Endothelial cell of umbilical vein (primary cell): ENCODE measurements around the gene RAPGEF6. TPM values are rescaled to one million over a fixed set of nuclear protein-coding genes. Genes with fewer than 3 reads are reported as not detected.

Experiments used
- BruUV-seq: library from RNA; stranded (reverse); fragments of 400-500 nt; replicated peaks from 2 replicates; lab custom pipeline; 2021; lab: Mats Ljungman, UMichigan
- CTCF ChIA-PET: fragments of 300-600, 350-600 bp; sonication (Branson Sonifier 250); formaldehyde crosslinking; loops from one replicate; lab custom pipeline; 2021; ENCODE audit warnings: antibody characterized with exemption, inconsistent platforms; lab: Charles Lee
- POLR2A ChIA-PET: fragments of 300-600, 350-600 bp; sonication (Branson Sonifier 250); formaldehyde crosslinking; loops from one replicate; lab custom pipeline; 2021; ENCODE audit warnings: antibody characterized with exemption, inconsistent platforms; lab: Charles Lee
- DNase-seq: peaks from one replicate; pipeline ENCODE4 v3.0.0-alpha.2; 2011; ENCODE audit warnings: low read depth, low spot score
- FAIRE-seq: peaks from 2 replicates; lab custom pipeline; 2011; peaks lifted over from hg19 to GRCh38; lab: Jason Lieb, UNC
- H2AFZ ChIP-seq: 2 replicates; pipeline ENCODE4 v1.6.0; 2012; ENCODE audit warnings: low read depth, low read length, control low read depth, inconsistent platforms
- H3K27ac ChIP-seq: 2 replicates; pipeline ENCODE4 v1.5.1; 2011; ENCODE audit warnings: low read depth, mild to moderate bottlenecking, control low read depth, low read length, moderate library complexity; ENCODE audit not compliant: insufficient read depth
- H3K27me3 ChIP-seq, 2 experiments: 2 replicates each; pipeline versions ENCODE4 v1.6.0 to v1.6.1; 2011; ENCODE audit warnings: low read length in 2 of 2, mixed read lengths in 1 of 2; ENCODE audit not compliant: control insufficient read depth in 2 of 2, insufficient read depth in 2 of 2
- H3K36me3 ChIP-seq, 2 experiments: 2 replicates in 1 of 2; 3 replicates in 1 of 2; pipeline ENCODE4 v1.5.1; 2011; ENCODE audit warnings: low read length in 2 of 2, mild to moderate bottlenecking in 1 of 2, moderate library complexity in 1 of 2; ENCODE audit not compliant: control insufficient read depth in 2 of 2, insufficient read depth in 2 of 2; ENCODE audit errors: extremely low read depth in 1 of 2
- H3K4me1 ChIP-seq: 3 replicates; pipeline ENCODE4 v1.5.1; 2011; ENCODE audit warnings: mild to moderate bottlenecking, low read length; ENCODE audit not compliant: control insufficient read depth, insufficient read depth; ENCODE audit errors: extremely low read depth
- H3K4me2 ChIP-seq: 2 replicates; pipeline ENCODE4 v1.6.1; 2011; ENCODE audit warnings: low read length, control low read depth, mixed read lengths; ENCODE audit not compliant: insufficient read depth
- H3K4me3 ChIP-seq, 3 experiments: fragments of 200-600 bp in 1 of 3; sonication (generic), shearing (Covaris generic) in 1 of 3; replicated peaks in 1 of 3; 2 replicates each; pipeline ENCODE4 v1.5.1; 2011 to 2016; ENCODE audit warnings: control low read depth in 3 of 3, low read length in 3 of 3, mild to moderate bottlenecking in 2 of 3, inconsistent platforms in 1 of 3, low read depth in 1 of 3, moderate library complexity in 1 of 3; ENCODE audit not compliant: insufficient read depth in 1 of 3
- H3K79me2 ChIP-seq: 2 replicates; pipeline ENCODE4 v1.6.0; 2012; ENCODE audit warnings: low read length, inconsistent platforms; ENCODE audit not compliant: control insufficient read depth, insufficient read depth
- H3K9ac ChIP-seq: replicated peaks from 2 replicates; pipeline ENCODE3; 2011; ENCODE audit warnings: low read length, control low read depth; ENCODE audit not compliant: insufficient read depth; ENCODE audit errors: extremely low read depth
- H3K9me1 ChIP-seq: replicated peaks from 3 replicates; pipeline ENCODE4 v1.6.0; 2011; ENCODE audit warnings: mild to moderate bottlenecking, low read length; ENCODE audit not compliant: control insufficient read depth, insufficient read depth; ENCODE audit errors: extremely low read depth
- H3K9me3 ChIP-seq: replicated peaks from 2 replicates; pipeline ENCODE4 v1.5.1; 2012; ENCODE audit warnings: low read length, inconsistent platforms; ENCODE audit not compliant: control insufficient read depth, insufficient read depth
- H4K20me1 ChIP-seq: replicated peaks from 2 replicates; pipeline ENCODE3; 2011; ENCODE audit warnings: mild to moderate bottlenecking, low read length; ENCODE audit not compliant: control insufficient read depth, insufficient read depth; ENCODE audit errors: extremely low read depth
- CTCF ChIP-seq, 2 donors: IDR thresholded peaks; 1 replicate in 1 of 2; 2 replicates in 1 of 2; pipeline ENCODE4 v1.5.1; 2011; ENCODE audit warnings: low read length in 2 of 2, mild to moderate bottlenecking in 2 of 2, moderate library complexity in 2 of 2, control low read depth in 1 of 2, inconsistent platforms in 1 of 2, low read depth in 1 of 2; ENCODE audit not compliant: insufficient read depth in 1 of 2; ENCODE audit errors: extremely low read depth in 1 of 2
- EZH2 ChIP-seq: IDR thresholded peaks from 2 replicates; pipeline ENCODE4 v1.6.1; 2012; ENCODE audit warnings: borderline replicate concordance, low read depth, mild to moderate bottlenecking, moderate library complexity, low read length, inconsistent platforms; ENCODE audit not compliant: severe bottlenecking
- FOS ChIP-seq: IDR thresholded peaks from 2 replicates; pipeline ENCODE4 v1.6.1; 2011; ENCODE audit warnings: mild to moderate bottlenecking, low read length, moderate library complexity, borderline replicate concordance; ENCODE audit not compliant: insufficient read depth
- GATA2 ChIP-seq: IDR thresholded peaks from 2 replicates; pipeline ENCODE4 v1.7.0; 2011; ENCODE audit warnings: low read depth, mild to moderate bottlenecking, moderate library complexity, mixed read lengths, low read length; ENCODE audit not compliant: insufficient read length, insufficient read depth
- JUN ChIP-seq: IDR thresholded peaks from 2 replicates; pipeline ENCODE4 v1.6.1; 2011; ENCODE audit warnings: borderline replicate concordance, low read depth; ENCODE audit not compliant: insufficient read length, insufficient read depth
- MYC ChIP-seq: IDR thresholded peaks from one replicate; pipeline ENCODE4 v1.6.1; 2011; ENCODE audit warnings: mild to moderate bottlenecking, low read depth, low read length
- POLR2A ChIP-seq: IDR thresholded peaks from 2 replicates; pipeline ENCODE4 v1.6.1; 2012; ENCODE audit warnings: low read depth, mild to moderate bottlenecking, control low read depth, low read length
- POLR2AphosphoS5 ChIP-seq: IDR thresholded peaks from 2 replicates; pipeline ENCODE4 v1.6.1; 2012; ENCODE audit warnings: low read depth, mild to moderate bottlenecking, control low read depth, low read length, moderate library complexity; ENCODE audit not compliant: insufficient read depth
- dilution Hi-C: fragments of 300-500 bp; cut with MboI; formaldehyde crosslinking; loops from one replicate; pipeline ENCODE4 v1.15.0; 2019; ENCODE audit warnings: low sequenced_read_pairs; ENCODE audit not compliant: extremely low pct_ligation_motif_present
- intact Hi-C: fragments of 100-400 bp; cut with micrococcal nuclease; formaldehyde crosslinking; loops from one replicate; pipeline ENCODE4 v1.10.0; 2022
- polyA plus RNA-seq, 4 experiments: library from polyadenylated mRNA; depleted of rRNA in 3 of 4; stranded (reverse) in 3 of 4; unstranded in 1 of 4; fragments of >200 nt; gene quantifications; 2 replicates each; pipeline versions ENCODE4 v1.2.1 to v1.2.3, GENCODE V29; 2011 to 2012; ENCODE audit warnings: missing spikeins in 1 of 4
- total RNA-seq: library from RNA; stranded (reverse); gene quantifications from 2 replicates; pipeline ENCODE4 v1.2.3, GENCODE V29; 2021
- TF ChIP-seq, protein P1 (sequence below): IDR thresholded peaks from 2 replicates; pipeline ENCODE4 v1.6.1; 2011; ENCODE audit not compliant: insufficient read depth, insufficient read length

The RAPGEF6 gene
- total and polyA plus RNA-seq, 2 donors (not counting 3 experiments of a cell fraction or from before 2014, with no cell fraction given), result 3.5 to 17.5 TPM

- Histone ChIP-seq H3K4me2 (no peak overlapping the region), H4K20me1 (no peaks in the 10 kb centered on the region), H2AFZ (no peak overlapping the region), H3K9ac (no peak overlapping the region), H3K27me3 (no peaks in the 10 kb centered on the region), H3K36me3 (peaks cover 6 to 9% of the 10 kb centered on the region in 2 experiments), H3K27ac (no peak overlapping the region), H3K4me1 (no peaks in the 10 kb centered on the region), H3K79me2 (no peaks in the 10 kb centered on the region), H3K4me3 (no peak overlapping the region), H3K9me3 (no peaks in the 10 kb centered on the region), H3K9me1 (no peaks in the 10 kb centered on the region)
- intact Hi-C loops (loop anchor here (5.0 kb wide), 1 partner anchor 101 kb away; no protein-coding TSS in a partner anchor), dilution Hi-C loops (no loop called here)
- CTCF ChIA-PET, result interaction anchor here (1.0 kb wide), 1 partner anchor 631 kb away, joined by 3 read pairs; no protein-coding TSS in a partner anchor
- POLR2A ChIA-PET, result no interaction called here
- no TSS peak for BruUV-seq
- TF ChIP-seq MYC (no peak), CTCF (IDR thresholded peaks at IDR 0.05; ENCODE audit: extremely low read depth in 1 of 2, insufficient read depth in 1 of 2, low read depth in 1 of 2, low read length in 2 of 2) (no peak), POLR2AphosphoS5 (no peak), EZH2 (no peak), JUN (no peak), FOS (no peak), POLR2A (no peak), GATA2 (no peak)
- TF ChIP-seq, protein P1, sequence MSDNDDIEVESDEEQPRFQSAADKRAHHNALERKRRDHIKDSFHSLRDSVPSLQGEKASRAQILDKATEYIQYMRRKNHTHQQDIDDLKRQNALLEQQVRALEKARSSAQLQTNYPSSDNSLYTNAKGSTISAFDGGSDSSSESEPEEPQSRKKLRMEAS, result no peak
- DNase-seq (no peak), FAIRE-seq (no peak)
Measured at GRCh38 chr5:131431794-131432193, 203.2 kb downstream of the RAPGEF6 start.
